ENCODE results near the gene SLC6A13. TPM values are rescaled to one million over a fixed set of nuclear protein-coding genes. Genes with fewer than 3 reads are reported as not detected.

SLC6A13 gene
- total RNA-seq, 1 experiment from 2014 or later: 3.5 TPM

DNA sequence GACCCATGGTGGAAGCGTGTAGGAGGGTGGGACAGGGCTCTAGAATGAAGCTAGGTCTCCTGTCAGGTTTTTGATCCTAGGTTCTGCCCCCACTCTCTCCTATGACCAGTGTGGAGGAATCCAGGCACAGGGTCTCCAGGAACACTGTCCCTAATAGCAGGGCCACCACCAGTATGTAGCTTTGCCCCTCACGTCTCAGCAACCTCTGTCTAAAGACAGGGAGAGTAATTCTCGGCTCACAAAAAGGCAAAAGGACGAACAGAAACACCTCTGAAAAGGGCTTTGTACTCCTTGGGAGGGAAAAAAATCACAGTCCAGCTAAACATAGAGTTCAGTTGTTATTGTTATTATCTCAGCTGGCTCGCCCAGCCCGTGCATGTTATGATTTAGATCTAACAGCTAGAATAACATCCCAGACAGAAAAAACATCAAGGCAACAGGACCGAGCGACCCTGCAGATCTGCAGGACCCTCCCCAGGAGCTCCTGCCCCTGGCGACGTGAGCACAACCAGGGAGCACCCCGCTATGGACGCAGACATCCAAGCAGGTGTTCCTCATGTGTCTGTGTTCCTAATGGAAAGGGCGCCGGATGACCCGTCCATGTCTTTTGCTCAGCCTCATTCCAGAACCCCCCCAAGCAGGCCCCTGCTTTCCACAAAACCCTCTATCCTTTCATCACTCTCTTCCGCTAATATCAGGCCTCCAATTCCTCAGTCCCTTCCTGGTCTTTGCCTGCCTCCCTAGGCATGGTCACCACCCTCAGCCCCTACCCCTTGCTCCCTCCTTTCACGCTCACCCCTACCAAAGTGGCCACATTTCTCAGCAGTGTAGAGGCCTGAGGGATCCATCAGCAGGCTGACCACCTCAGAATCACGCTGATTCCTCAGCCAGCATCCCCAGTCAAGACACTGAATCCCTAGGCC lies 34.5 kb downstream of the SLC6A13 start:
- H3K4me1 Mint-ChIP-seq (ENCODE audit: low read depth, unreplicated experiment): no peaks in the 10 kb centered on the region
- H3K4me3 Mint-ChIP-seq (ENCODE audit: low read depth, unreplicated experiment): no peak overlapping the region
- H3K27ac Mint-ChIP-seq (ENCODE audit: unreplicated experiment): no peak overlapping the region
- H3K36me3 Mint-ChIP-seq (ENCODE audit: insufficient read depth, unreplicated experiment): no peaks in the 10 kb centered on the region
- no peaks in the 10 kb centered on the region for H3K9me3 Mint-ChIP-seq (ENCODE audit: low read depth, unreplicated experiment)
- no TSS peak for BruUV-seq (replicated peaks)
- intact Hi-C loops (cut with micrococcal nuclease; ENCODE audit: unreplicated experiment): no loop called here
- no peak for DNase-seq
- no peak for TF ChIP-seq CTCF (IDR thresholded peaks at IDR 0.05; ENCODE audit: unreplicated experiment)
- CTCF ChIA-PET: no interaction called here
- peaks cover 52% of the 10 kb centered on the region for H3K27me3 Mint-ChIP-seq (ENCODE audit: unreplicated experiment)

DNA sequence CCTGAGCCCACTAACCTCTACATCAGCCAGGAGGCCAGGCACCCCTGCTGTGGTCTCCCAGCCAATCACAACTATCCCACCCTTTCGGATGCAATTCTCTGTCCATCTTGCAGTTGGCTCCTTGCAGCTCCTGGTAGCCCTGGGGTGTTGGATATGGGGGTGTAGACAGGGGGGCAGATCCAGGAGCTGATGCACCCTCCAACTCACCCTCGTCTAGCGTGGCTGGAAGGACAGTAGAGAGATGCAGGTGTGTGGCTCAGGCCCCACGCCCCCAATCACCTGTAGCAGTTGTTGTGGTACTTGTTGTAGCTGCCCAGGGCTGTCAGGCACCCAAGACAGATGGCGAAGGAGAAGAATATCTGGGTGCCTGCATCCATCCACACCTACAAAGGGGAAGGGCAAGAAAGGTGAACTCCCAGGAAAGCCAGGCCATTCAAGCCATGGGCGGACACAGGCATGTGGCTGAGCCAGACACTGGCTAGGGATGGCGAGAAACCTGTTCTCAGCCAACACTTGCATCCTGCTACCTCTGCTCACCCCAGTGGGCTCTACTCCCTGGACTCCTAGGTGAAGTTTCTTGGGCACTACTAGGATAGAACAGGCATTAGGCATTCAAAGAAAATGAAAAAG lies 35.2 kb downstream of the SLC6A13 start:
- CTCF ChIA-PET: no interaction called here
- BruUV-seq (replicated peaks): no TSS peak
- no peak for TF ChIP-seq CTCF (IDR thresholded peaks at IDR 0.05; ENCODE audit: unreplicated experiment)
- Mint-ChIP-seq H3K27me3 (ENCODE audit: unreplicated experiment) (peaks cover 59% of the 10 kb centered on the region), H3K27ac (ENCODE audit: unreplicated experiment) (no peak overlapping the region), H3K9me3 (ENCODE audit: low read depth, unreplicated experiment) (no peaks in the 10 kb centered on the region), H3K36me3 (ENCODE audit: insufficient read depth, unreplicated experiment) (no peaks in the 10 kb centered on the region), H3K4me1 (ENCODE audit: low read depth, unreplicated experiment) (no peaks in the 10 kb centered on the region), H3K4me3 (ENCODE audit: low read depth, unreplicated experiment) (no peak overlapping the region)
- no peak for DNase-seq
- intact Hi-C loops (cut with micrococcal nuclease; ENCODE audit: unreplicated experiment): no loop called here

- DNase-seq: no peak
- TF ChIP-seq CTCF (IDR thresholded peaks at IDR 0.05; ENCODE audit: unreplicated experiment): no peak
- no peaks in the 10 kb centered on the region for H3K36me3 Mint-ChIP-seq (ENCODE audit: insufficient read depth, unreplicated experiment)
- BruUV-seq (replicated peaks): no TSS peak
- H3K27ac Mint-ChIP-seq (ENCODE audit: unreplicated experiment): no peak overlapping the region
- intact Hi-C loops (cut with micrococcal nuclease; ENCODE audit: unreplicated experiment): no loop called here
- no peak overlapping the region for H3K4me3 Mint-ChIP-seq (ENCODE audit: low read depth, unreplicated experiment)
- H3K27me3 Mint-ChIP-seq (ENCODE audit: unreplicated experiment): peaks cover 69% of the 10 kb centered on the region
- no peaks in the 10 kb centered on the region for H3K4me1 Mint-ChIP-seq (ENCODE audit: low read depth, unreplicated experiment)
- CTCF ChIA-PET: no interaction called here
- no peaks in the 10 kb centered on the region for H3K9me3 Mint-ChIP-seq (ENCODE audit: low read depth, unreplicated experiment)
These were observed 36.2 kb downstream of the SLC6A13 start for GRCh38 chr12:226401-226800.

DNA sequence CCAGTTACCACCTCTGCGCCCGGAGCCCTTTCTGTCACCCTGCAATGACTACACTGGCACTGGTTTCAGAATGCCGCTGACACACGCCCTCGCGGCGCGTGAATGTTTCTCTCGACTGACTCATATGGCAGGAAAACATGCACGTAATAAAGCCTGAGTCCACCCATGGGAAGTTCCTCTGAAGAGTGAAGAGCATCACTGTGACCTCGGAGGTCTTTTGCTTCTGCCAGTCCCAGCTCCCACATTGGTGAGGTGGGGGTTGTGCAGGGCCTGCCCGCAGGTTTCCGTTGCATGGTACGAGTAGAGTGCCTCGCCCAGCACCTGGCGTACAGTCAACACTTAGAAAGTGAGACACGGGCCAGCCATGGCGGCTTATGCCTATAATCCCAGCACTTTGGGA lies 37.6 kb downstream of the SLC6A13 start:
- Mint-ChIP-seq H3K4me3 (ENCODE audit: low read depth, unreplicated experiment) (no peak overlapping the region), H3K4me1 (ENCODE audit: low read depth, unreplicated experiment) (no peaks in the 10 kb centered on the region), H3K9me3 (ENCODE audit: low read depth, unreplicated experiment) (no peaks in the 10 kb centered on the region), H3K27ac (ENCODE audit: unreplicated experiment) (no peak overlapping the region), H3K36me3 (ENCODE audit: insufficient read depth, unreplicated experiment) (no peaks in the 10 kb centered on the region), H3K27me3 (ENCODE audit: unreplicated experiment) (peaks cover 71% of the 10 kb centered on the region)
- CTCF ChIA-PET: no interaction called here
- no peak for TF ChIP-seq CTCF (IDR thresholded peaks at IDR 0.05; ENCODE audit: unreplicated experiment)
- intact Hi-C loops (cut with micrococcal nuclease; ENCODE audit: unreplicated experiment): no loop called here
- DNase-seq: no peak
- no TSS peak for BruUV-seq (replicated peaks)

Data from Calu3 (cell line).